Activated naive CD4-positive, alpha-beta T cell treated with anti-CD3 and anti-CD28 coated beads, Interleukin-2, amount 10 ng/mL, durations not matched to agents 7 days and 5 days (primary cell): Measurements from ENCODE around the gene SAP25.
"Not testable (repeated sequence)": the region's sequence is repeated elsewhere in the genome, so short reads cannot be mapped to it uniquely, and the experiment has no call there.

Source experiments
- CTCF ChIA-PET: fragments of 350-600 bp; sonication (Branson Sonifier 250); formaldehyde crosslinking; loops from one replicate; lab custom pipeline; 2021; ENCODE audit warnings: antibody characterized with exemption; lab: Charles Lee
- DNase-seq: peaks from one replicate; pipeline ENCODE4 v3.0.0-alpha.2; 2020
- H3K27ac Mint-ChIP-seq: one replicate; pipeline ENCODE4 v1.8.0; 2021; ENCODE audit warnings: mild to moderate bottlenecking, moderate library complexity, mixed read lengths
- H3K27me3 Mint-ChIP-seq: one replicate; pipeline ENCODE4 v1.8.0; 2021; ENCODE audit warnings: mild to moderate bottlenecking, mixed read lengths
- H3K36me3 Mint-ChIP-seq: one replicate; pipeline ENCODE4 v1.8.0; 2021; ENCODE audit warnings: mixed read lengths
- H3K4me1 Mint-ChIP-seq: one replicate; pipeline ENCODE4 v1.8.0; 2021; ENCODE audit warnings: mixed read lengths
- H3K4me3 Mint-ChIP-seq: one replicate; pipeline ENCODE4 v1.8.0; 2021; ENCODE audit warnings: mild to moderate bottlenecking, moderate library complexity, mixed read lengths
- H3K9me3 Mint-ChIP-seq: one replicate; pipeline ENCODE4 v1.8.0; 2021; ENCODE audit warnings: mixed read lengths

The SAP25 gene

GRCh38 chr7:100538654-100539435 is 34.9 kb downstream of the SAP25 start, which contains the start of gene AGFG2:
Gene AGFG2 (plus strand): TSS chr7:100539203. CDS start chr7:100539347, 144 bp downstream.
- Mint-ChIP-seq H3K27ac (peak within 1 kb of the TSS; percentile 84), H3K36me3 (peaks cover 20% of the 10 kb centered on the region), H3K4me1 (peaks cover 56% of the 10 kb centered on the region), H3K27me3 (peaks cover 4% of the 10 kb centered on the region), H3K9me3 (no peaks in the 10 kb centered on the region), H3K4me3 (peak within 1 kb of the TSS; percentile 98)
- peak; percentile 100 for DNase-seq
- CTCF ChIA-PET, result interaction anchor here (0.6 to 2.2 kb wide), 6 partner anchors 21 to 70 kb away, joined by 3 to 12 read pairs (median 3); no protein-coding TSS in a partner anchor

GRCh38 chr7:100538348-100538653 is 35.4 kb downstream of the SAP25 start:
- Mint-ChIP-seq H3K27ac (peak overlapping the region; percentile 84), H3K27me3 (peaks cover 6% of the 10 kb centered on the region), H3K36me3 (peaks cover 17% of the 10 kb centered on the region), H3K4me3 (peak overlapping the region; percentile 98), H3K4me1 (peaks cover 50% of the 10 kb centered on the region), H3K9me3 (no peaks in the 10 kb centered on the region)
- DNase-seq, result no peak
- CTCF ChIA-PET, result interaction anchor here (1.3 to 2.2 kb wide), 4 partner anchors 21 to 68 kb away, joined by 3 to 12 read pairs (median 4); no protein-coding TSS in a partner anchor

DNA sequence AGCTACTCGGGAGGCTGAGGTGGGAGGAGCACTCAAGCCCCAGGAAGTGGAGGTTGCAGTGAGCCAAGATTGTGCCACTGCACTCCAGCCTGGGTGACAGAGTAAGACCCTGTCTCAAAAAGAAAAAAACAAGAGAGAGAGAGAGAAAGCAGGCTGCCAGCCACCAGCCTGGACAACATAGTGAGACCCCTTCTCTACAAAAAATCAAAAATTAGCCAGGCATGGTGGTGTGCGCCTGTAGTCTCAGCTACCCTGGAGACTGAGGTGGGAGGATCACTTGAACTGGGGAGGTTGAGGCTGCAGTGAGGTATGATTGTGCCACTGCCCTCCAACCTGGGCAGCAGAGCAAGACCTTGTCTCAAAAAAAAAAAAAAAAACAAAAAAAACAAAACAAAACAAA is 37.0 kb downstream of the SAP25 start:
- H3K27ac Mint-ChIP-seq, H3K9me3 Mint-ChIP-seq, CTCF ChIA-PET, DNase-seq, H3K4me3 Mint-ChIP-seq: not testable (repeated sequence)
- H3K4me1 Mint-ChIP-seq, result peaks cover 36% of the 10 kb centered on the region
- peaks cover 12% of the 10 kb centered on the region for H3K36me3 Mint-ChIP-seq
- peaks cover 18% of the 10 kb centered on the region for H3K27me3 Mint-ChIP-seq

- H3K9me3 Mint-ChIP-seq, H3K27ac Mint-ChIP-seq, H3K4me3 Mint-ChIP-seq, DNase-seq, CTCF ChIA-PET, H3K36me3 Mint-ChIP-seq: not testable (repeated sequence)
- Mint-ChIP-seq H3K4me1 (peaks cover 28% of the 10 kb centered on the region), H3K27me3 (peaks cover 18% of the 10 kb centered on the region)
Measured at GRCh38 chr7:100535982-100536381, 37.7 kb downstream of the SAP25 start.

DNA sequence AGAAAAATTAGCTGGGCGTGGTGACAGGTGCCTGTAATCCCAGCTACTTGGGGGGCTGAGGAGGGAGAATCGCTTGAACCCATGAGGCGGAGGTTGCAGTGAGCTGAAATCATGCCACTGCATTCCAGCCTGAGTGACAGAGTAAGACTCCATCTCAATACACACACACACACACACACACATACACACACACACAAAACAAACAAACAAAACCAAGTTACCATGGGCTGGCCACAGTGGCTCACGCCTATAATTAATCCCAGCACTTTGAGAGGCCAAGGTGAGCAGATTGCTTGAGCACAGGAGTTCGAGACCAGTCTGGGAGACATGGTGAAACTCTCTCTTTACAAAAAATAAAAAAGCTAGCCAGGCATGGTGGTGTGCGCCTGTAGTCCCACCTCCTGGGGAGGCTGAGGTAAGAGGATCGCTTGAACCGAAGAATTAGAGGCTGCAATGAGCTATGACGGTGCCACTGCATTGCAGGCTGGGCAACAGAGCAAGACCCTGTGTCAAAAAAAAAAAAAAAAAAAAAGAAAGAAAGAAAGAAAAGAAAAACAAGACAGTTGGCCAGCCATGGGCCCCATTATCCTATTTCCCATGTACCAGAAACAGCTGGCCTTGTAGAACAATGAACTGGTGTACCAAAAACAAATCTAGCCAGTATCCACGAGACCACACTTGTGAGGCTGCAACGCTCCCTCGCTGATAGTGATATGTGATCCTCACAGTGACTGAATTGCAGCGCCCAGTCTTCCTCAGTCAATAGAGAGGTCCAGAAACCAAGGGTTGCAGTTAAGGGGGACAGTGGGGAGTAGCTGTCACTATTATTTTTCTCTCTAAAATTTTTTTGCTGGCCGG is 41.3 kb downstream of the SAP25 start:
- CTCF ChIA-PET, result interaction anchor here (0.6 to 1.5 kb wide), 3 partner anchors 27 to 263 kb away, joined by 3 to 4 read pairs (median 3); no protein-coding TSS in a partner anchor
- Mint-ChIP-seq H3K4me3 (no peak overlapping the region), H3K4me1 (peaks cover 6% of the 10 kb centered on the region), H3K27me3 (peaks cover 18% of the 10 kb centered on the region), H3K9me3 (no peaks in the 10 kb centered on the region), H3K36me3 (no peaks in the 10 kb centered on the region), H3K27ac (no peak overlapping the region)
- DNase-seq, result no peak

- H3K4me1 Mint-ChIP-seq, H3K4me3 Mint-ChIP-seq, H3K9me3 Mint-ChIP-seq, H3K27ac Mint-ChIP-seq, H3K36me3 Mint-ChIP-seq, DNase-seq: not testable (repeated sequence)
- CTCF ChIA-PET, result interaction anchor here (0.5 to 1.0 kb wide), 2 partner anchors 16 to 25 kb away, joined by 3 to 5 read pairs; no protein-coding TSS in a partner anchor
- H3K27me3 Mint-ChIP-seq, result peaks cover 15% of the 10 kb centered on the region
Measured at GRCh38 chr7:100528108-100528866, 45.4 kb downstream of the SAP25 start.

- H3K36me3 Mint-ChIP-seq, H3K27ac Mint-ChIP-seq, CTCF ChIA-PET, H3K9me3 Mint-ChIP-seq, H3K4me1 Mint-ChIP-seq, H3K27me3 Mint-ChIP-seq, H3K4me3 Mint-ChIP-seq, DNase-seq: not testable (repeated sequence)
Measured at GRCh38 chr7:100523192-100523591, 50.5 kb downstream of the SAP25 start.
